HG03064 (cell line): ENCODE data around the gene FOXD4.
"Not testable (repeated sequence)": the region's sequence is repeated elsewhere in the genome, so short reads cannot be mapped to it uniquely, and the experiment has no call there.

Experiments
- ATAC-seq: cut with Tn5 transposase; IDR thresholded peaks from one replicate; pipeline ENCODE4 v1.9.1; 2021; ENCODE audit warnings: low read depth; ENCODE audit not compliant: unreplicated experiment

The FOXD4 gene

GRCh38 chr9:94323-94722 is 23.9 kb downstream of the FOXD4 start:
- not testable (repeated sequence) for ATAC-seq

- ATAC-seq: not testable (repeated sequence)
Observed at GRCh38 chr9:93909-94308, 24.3 kb downstream of the FOXD4 start.

- ATAC-seq: not testable (repeated sequence)
Observed at GRCh38 chr9:90851-91250, 27.4 kb downstream of the FOXD4 start.

- peak; percentile 81 for ATAC-seq
Observed at GRCh38 chr9:88396-89037, 29.7 kb downstream of the FOXD4 start.

- ATAC-seq: not testable (repeated sequence)
Observed at GRCh38 chr9:87860-88259, 30.4 kb downstream of the FOXD4 start.

- not testable (repeated sequence) for ATAC-seq
Observed at GRCh38 chr9:87105-87504, 31.1 kb downstream of the FOXD4 start.

- ATAC-seq: not testable (repeated sequence)
Observed at GRCh38 chr9:86697-87096, 31.5 kb downstream of the FOXD4 start.

GRCh38 chr9:82932-83689 is 35.1 kb downstream of the FOXD4 start:
- not testable (repeated sequence) for ATAC-seq

GRCh38 chr9:78333-78732 is 39.9 kb downstream of the FOXD4 start:
- not testable (repeated sequence) for ATAC-seq

GRCh38 chr9:76389-76788 is 41.8 kb downstream of the FOXD4 start:
- not testable (repeated sequence) for ATAC-seq

- not testable (repeated sequence) for ATAC-seq
Observed at GRCh38 chr9:73900-74525, 44.2 kb downstream of the FOXD4 start.

GRCh38 chr9:73076-73899 is 44.9 kb downstream of the FOXD4 start:
- ATAC-seq: not testable (repeated sequence)
